GF-D8 (cell line): ENCODE data around the gene MGLL.

ENCODE experiments used
- DNase-seq: peaks from one replicate; lab custom pipeline; 2025; lab: John Stamatoyannopoulos, UW

Gene MGLL

GRCh38 chr3:127652246-127652995 is 169.9 kb downstream of the MGLL start:
- no peak for DNase-seq

GRCh38 chr3:127651516-127652172 is 170.7 kb downstream of the MGLL start:
- DNase-seq: no peak

- no peak for DNase-seq
Observed at GRCh38 chr3:127650236-127650635, 172.1 kb downstream of the MGLL start.

GRCh38 chr3:127647845-127648204 is 174.5 kb downstream of the MGLL start:
- DNase-seq: no peak

GRCh38 chr3:127647166-127647844 is 175.0 kb downstream of the MGLL start:
- no peak for DNase-seq

- DNase-seq: no peak
Observed at GRCh38 chr3:127646501-127647046, 175.7 kb downstream of the MGLL start.

GRCh38 chr3:127645371-127646015 is 176.8 kb downstream of the MGLL start:
- no peak for DNase-seq

GRCh38 chr3:127644641-127645370 is 177.5 kb downstream of the MGLL start:
- DNase-seq: no peak

GRCh38 chr3:127640042-127640355 is 182.3 kb downstream of the MGLL start:
- DNase-seq: no peak

GRCh38 chr3:127639173-127640041 is 182.9 kb downstream of the MGLL start:
- DNase-seq: no peak
